RCC 7860 (cell line): Measurements from ENCODE around the gene RXFP1.
A peak's percentile ranks its signal among the peaks of the same experiment; 100 is the strongest.

Experiments
- DNase-seq: peaks from one replicate; pipeline ENCODE4 v3.0.0-alpha.2; 2015; ENCODE audit warnings: low spot score
- FAIRE-seq: peaks from 2 replicates; lab custom pipeline; 2012; peaks lifted over from hg19 to GRCh38; lab: Jason Lieb, UNC

Gene RXFP1

GRCh38 chr4:158669310-158669709 lies 147.6 kb downstream of the RXFP1 start:
- FAIRE-seq: no peak
- DNase-seq: no peak

- FAIRE-seq (no peak), DNase-seq (peak; percentile 38)
These were observed 149.4 kb downstream of the RXFP1 start for GRCh38 chr4:158670975-158671664.

GRCh38 chr4:158671665-158671914 lies 149.9 kb downstream of the RXFP1 start, which contains the start of gene C4orf46:
Gene C4orf46, minus strand, starts transcription at chr4:158671887. Its CDS starts 86 bp downstream, at chr4:158671801.
- no peak for FAIRE-seq
- no peak for DNase-seq

GRCh38 chr4:158671915-158672806 lies 150.5 kb downstream of the RXFP1 start, which contains the start of gene ETFDH:
Gene ETFDH, plus strand, starts transcription at chr4:158672296. Its CDS starts 161 bp downstream, at chr4:158672457.
- peak; percentile 87 for FAIRE-seq

GRCh38 chr4:158673633-158674032 lies 152.0 kb downstream of the RXFP1 start:
- no peak for FAIRE-seq
- no peak for DNase-seq

More at GRCh38 chr4:158671915-158672806, 150.5 kb downstream of the RXFP1 start, which contains the start of gene ETFDH:
- peak; percentile 98 for DNase-seq

DNA sequence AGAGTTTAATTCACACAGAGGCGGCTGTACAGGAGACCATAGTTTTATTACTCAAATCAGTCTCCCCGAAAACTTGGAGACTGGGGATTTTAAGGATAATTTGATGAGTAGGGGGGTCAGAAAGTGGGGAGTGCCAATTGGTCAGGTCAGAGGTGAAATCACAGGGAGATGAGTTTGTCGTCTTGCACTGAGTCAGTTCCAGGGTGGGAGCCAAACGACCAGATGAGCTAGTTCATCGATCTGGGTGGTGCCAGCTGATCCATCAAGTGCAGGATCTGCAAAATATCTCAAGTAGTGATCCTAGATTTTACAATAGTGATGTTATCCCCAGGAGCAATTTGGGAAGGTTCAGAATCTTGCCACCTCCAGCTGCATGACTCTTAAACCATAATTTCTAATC lies 154.4 kb downstream of the RXFP1 start:
- FAIRE-seq: no peak
- DNase-seq: no peak

- FAIRE-seq (no peak), DNase-seq (no peak)
These were observed 157.1 kb downstream of the RXFP1 start for GRCh38 chr4:158678767-158679166.

DNA sequence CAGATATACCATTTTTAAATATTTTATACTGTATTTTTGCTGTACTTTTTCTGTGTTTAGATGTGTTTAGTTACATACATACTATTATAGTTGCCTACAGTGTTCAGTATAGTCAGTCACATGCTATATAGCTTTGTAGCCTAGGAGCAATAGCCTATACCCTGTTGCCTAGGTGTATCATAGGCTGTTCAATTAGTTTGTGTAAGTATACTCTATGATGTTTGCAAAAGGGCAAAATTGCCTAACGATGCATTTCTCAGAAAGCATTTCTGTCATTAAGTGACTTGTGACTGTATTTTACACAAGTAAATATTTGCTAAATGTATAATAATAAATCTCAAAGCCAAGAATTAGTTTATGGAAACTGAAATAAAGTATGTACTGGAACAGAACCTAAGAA lies 159.9 kb downstream of the RXFP1 start:
- DNase-seq: no peak
- no peak for FAIRE-seq

- no peak for DNase-seq
- no peak for FAIRE-seq
These were observed 160.4 kb downstream of the RXFP1 start for GRCh38 chr4:158682066-158682465.

- FAIRE-seq: no peak
These were observed 167.1 kb downstream of the RXFP1 start for GRCh38 chr4:158688813-158689212.

More at GRCh38 chr4:158688813-158689212, 167.1 kb downstream of the RXFP1 start:
- DNase-seq: no peak
